Activated CD8-positive, alpha-beta memory T cell treated with anti-CD3 and anti-CD28 coated beads for 48 hours (primary cell): ENCODE data around the gene DPAGT1.
A peak's percentile ranks its signal among the peaks of the same experiment; 100 is the strongest.
"Not testable (repeated sequence)": the region's sequence is repeated elsewhere in the genome, so short reads cannot be mapped to it uniquely, and the experiment has no call there.

Experiments
- DNase-seq, 3 experiments: peaks; one replicate each; pipeline ENCODE4 v3.0.0-alpha.2; 2020; ENCODE audit warnings: low read depth in 2 of 3, low spot score in 2 of 3

The DPAGT1 gene

DNA sequence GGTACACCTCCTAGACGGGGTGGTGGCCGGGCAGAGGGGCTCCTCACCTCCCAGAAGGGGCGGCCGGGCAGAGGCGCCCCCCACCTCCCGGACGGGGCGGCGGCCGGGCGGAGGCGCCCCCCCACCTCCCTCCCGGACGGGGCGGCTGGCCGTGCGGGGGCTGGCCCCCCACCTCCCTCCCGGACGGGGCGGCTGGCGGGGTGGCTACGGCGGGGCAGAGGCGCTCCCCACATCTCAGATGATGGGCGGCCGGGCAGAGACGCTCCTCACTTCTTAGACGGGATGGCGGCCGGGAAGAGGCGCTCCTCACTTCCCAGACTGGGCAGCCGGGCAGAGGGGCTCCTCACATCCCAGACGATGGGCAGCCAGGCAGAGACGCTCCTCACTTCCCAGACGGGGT is 42.5 kb downstream of the DPAGT1 start:
- DNase-seq, result not testable (repeated sequence)

DNA sequence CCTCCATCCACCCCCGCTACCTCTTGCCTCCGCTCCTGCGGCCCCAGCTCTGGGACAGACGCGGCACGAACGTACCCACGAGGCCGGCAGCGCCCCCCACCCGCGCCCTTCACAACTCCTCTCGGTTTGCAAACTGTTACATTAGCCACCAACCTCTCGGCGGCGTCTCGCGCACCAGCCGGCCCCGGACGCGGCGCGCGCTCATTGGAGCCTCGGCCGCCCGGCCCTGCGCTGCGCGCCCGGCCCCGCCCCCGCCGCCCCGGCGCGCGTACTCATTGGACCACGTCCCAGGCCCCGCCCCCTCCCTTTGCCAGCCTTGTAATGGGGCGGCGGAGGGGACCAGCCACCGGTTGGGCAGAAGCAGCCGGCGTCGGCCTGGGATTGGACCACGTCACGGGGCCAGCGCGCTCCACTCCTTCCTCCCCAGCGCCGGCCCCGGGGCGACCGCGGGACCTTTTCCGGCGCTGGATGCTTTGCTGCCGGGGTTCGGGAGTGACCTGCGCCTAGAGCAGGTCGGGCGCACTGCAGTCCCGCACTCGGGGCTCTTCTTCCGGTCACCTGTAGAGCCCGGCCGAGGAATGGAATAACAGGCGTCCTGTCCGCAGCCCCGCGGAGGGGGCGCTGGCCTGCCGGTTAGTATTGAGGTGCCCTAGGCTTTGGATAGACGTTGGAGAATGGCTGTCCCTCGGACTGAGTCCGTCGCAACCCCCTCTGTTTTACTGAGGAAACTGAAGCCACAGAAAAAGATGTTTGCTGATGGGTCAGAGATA is 44.5 kb downstream of the DPAGT1 start, which contains the start of gene HYOU1:
Gene HYOU1 (minus strand): TSS at position 206 of the 770 bp plus-strand sequence. CDS start 1,045 bp downstream, outside the sequence.
- DNase-seq, result peak; percentile 96 to 98 (median 98)

GRCh38 chr11:119056421-119056999 is 45.1 kb downstream of the DPAGT1 start:
- DNase-seq, result peak in 2 of 3 experiments; percentile 16 to 23

GRCh38 chr11:119055901-119056300 is 45.8 kb downstream of the DPAGT1 start:
- DNase-seq, result no peak

- DNase-seq, result no peak
Observed at GRCh38 chr11:119054418-119054817, 47.2 kb downstream of the DPAGT1 start.

- no peak for DNase-seq
Observed at GRCh38 chr11:119052163-119052814, 49.4 kb downstream of the DPAGT1 start.

DNA sequence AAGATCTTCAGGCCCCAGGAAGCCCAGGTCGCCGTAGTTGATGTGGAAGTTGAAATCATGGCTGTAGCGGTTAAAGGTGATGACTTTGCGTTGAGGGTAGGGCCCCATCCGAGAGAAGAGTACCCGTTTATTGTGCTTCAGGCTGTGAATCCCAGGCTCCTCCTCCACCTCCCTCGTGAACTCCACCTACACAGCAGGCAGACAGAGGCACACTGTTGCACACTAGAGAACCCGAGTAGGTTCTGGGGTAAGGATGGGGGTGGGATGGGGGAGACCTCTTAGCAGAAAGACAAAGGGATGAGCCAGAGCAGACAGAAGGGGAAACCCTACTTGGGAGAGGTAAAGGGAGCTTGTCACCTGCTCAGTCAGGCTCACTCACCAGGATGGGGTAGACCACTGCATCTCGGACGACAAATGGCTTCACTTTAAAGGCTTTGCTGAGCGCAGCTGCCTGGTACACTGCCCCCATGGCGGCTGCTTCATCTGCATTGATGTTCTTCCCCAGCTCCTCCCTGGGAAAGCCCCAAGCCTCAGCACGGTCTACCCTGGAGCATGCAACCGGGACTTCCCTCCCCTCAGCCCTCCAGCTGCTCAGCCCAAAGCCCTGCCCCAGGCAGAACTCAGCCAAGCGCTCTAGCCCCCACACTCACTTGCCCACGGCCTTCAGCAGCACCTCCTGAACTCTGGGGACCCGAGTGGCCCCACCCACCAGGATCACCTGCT is 50.1 kb downstream of the DPAGT1 start:
- no peak for DNase-seq

DNA sequence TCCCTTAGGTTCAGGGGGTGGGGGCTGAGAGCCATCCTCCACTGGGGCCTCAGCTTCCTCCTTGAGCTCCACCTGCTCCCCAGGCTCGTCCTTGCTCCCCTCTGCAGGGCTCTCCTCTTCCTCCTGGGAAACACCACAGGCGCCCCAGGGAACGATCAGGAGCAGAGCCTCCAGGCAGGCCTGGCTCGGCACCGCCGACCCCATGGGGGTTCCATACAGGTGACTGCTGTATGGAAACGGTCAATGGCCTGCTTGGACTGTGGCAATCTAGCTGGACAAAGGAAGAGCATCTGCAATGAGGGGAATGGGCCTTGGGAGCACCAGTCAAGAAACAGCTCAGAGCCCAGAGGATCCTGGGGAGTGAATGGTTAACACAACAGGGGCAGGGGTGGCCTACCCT is 52.6 kb downstream of the DPAGT1 start:
- no peak for DNase-seq

GRCh38 chr11:119048644-119049043 is 53.0 kb downstream of the DPAGT1 start:
- no peak for DNase-seq

GRCh38 chr11:119047205-119047604 is 54.4 kb downstream of the DPAGT1 start:
- no peak for DNase-seq
